Nephron progenitor cell (in vitro differentiated cells): ENCODE results near the gene VDR.

Experiments used
- DNase-seq: peaks from one replicate; pipeline ENCODE4 v3.0.0; 2021
- H3K27ac Mint-ChIP-seq: 2 replicates; pipeline ENCODE4 v1.8.0; 2021; ENCODE audit warnings: mild to moderate bottlenecking, moderate library complexity, mixed read lengths
- H3K27me3 Mint-ChIP-seq: 2 replicates; pipeline ENCODE4 v1.8.0; 2021; ENCODE audit warnings: mild to moderate bottlenecking, low read depth, mixed read lengths; ENCODE audit not compliant: poor library complexity
- H3K36me3 Mint-ChIP-seq: 2 replicates; pipeline ENCODE4 v1.8.0; 2021; ENCODE audit warnings: low read depth, mixed read lengths
- H3K4me1 Mint-ChIP-seq: 2 replicates; pipeline ENCODE4 v1.8.0; 2021; ENCODE audit warnings: mixed read lengths
- H3K4me3 Mint-ChIP-seq: 2 replicates; pipeline ENCODE4 v1.8.0; 2021; ENCODE audit warnings: mild to moderate bottlenecking, moderate library complexity, mixed read lengths
- H3K9me3 Mint-ChIP-seq: 2 replicates; pipeline ENCODE4 v1.8.0; 2021; ENCODE audit warnings: mild to moderate bottlenecking, moderate library complexity, mixed read lengths
- CTCF ChIP-seq: fragments of 200-600 bp; sonication (generic); IDR thresholded peaks from 2 replicates; pipeline ENCODE4 v1.5.0; 2021; ENCODE audit warnings: antibody characterized with exemption

Gene VDR

DNA sequence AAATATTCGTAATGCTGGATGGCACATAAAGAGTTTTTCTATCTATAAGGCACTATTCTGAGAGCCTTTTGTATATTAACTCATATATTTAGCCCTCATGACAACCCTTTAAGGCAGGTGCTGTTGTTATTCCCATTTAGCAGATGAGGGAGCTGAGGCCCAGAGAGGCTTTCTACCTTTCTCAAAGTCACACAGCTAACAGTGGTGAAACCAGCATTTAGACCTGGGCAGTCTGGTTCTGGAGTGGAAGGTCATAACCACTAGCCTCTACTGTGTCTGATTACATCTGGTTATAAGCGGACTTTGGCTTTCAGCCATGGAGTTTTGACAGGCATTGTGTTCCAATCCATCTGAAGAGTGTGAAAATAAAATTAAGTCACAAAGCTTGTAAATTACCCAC lies 43.9 kb downstream of the VDR start:
- H3K27me3 Mint-ChIP-seq, result peaks cover 22% of the 10 kb centered on the region
- H3K36me3 Mint-ChIP-seq, result no peaks in the 10 kb centered on the region
- H3K4me1 Mint-ChIP-seq, result peaks cover 5% of the 10 kb centered on the region
- DNase-seq, result no peak
- TF ChIP-seq CTCF, result no peak
- H3K9me3 Mint-ChIP-seq, result no peaks in the 10 kb centered on the region
- H3K27ac Mint-ChIP-seq, result no peak overlapping the region
- H3K4me3 Mint-ChIP-seq, result no peak overlapping the region

GRCh38 chr12:47860279-47860841 lies 44.4 kb downstream of the VDR start:
- Mint-ChIP-seq H3K4me3 (no peak overlapping the region), H3K9me3 (no peaks in the 10 kb centered on the region), H3K27ac (no peak overlapping the region), H3K27me3 (peaks cover 22% of the 10 kb centered on the region), H3K4me1 (peaks cover 4% of the 10 kb centered on the region), H3K36me3 (no peaks in the 10 kb centered on the region)
- no peak for TF ChIP-seq CTCF
- no peak for DNase-seq

DNA sequence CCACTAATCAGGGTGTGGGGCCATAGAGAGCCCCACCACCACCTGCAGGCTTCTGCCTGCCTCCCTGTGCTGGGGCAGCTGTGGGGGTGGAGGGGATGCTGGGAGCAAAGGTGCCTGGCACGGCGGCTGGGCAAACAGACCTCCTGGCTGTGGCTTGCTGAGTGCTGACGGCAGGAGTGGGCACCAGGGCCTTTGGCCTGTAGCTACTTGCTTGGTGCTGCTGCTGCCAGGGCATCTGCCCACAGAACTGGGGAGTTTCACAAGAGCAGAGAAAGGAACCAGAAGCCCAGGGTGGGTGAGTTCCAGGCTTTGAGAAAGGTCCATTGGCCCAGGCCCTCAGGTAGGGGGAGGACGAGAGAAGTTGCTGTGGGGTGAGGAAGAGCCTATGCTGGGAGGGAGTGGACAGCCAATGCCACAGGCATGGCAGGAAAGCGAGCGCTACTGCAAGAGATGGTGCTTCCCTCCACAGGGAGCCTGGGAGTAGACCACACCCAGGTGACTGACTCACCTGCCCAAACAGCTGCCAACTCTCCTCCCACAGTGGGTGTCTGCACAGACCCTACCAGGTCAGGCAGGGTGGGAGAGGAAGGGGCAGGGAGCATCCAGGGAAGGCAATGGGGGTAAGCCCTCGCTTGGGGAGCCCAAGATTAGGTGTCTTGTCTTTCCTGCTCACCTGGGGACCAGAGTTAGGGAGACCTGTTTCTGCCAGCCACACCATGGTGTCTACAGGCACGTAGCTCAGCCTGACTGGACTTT lies 46.1 kb downstream of the VDR start:
- TF ChIP-seq CTCF, result no peak
- Mint-ChIP-seq H3K4me1 (no peaks in the 10 kb centered on the region), H3K36me3 (no peaks in the 10 kb centered on the region), H3K4me3 (no peak overlapping the region), H3K27ac (no peak overlapping the region), H3K9me3 (no peaks in the 10 kb centered on the region), H3K27me3 (peaks cover 22% of the 10 kb centered on the region)
- DNase-seq, result no peak

DNA sequence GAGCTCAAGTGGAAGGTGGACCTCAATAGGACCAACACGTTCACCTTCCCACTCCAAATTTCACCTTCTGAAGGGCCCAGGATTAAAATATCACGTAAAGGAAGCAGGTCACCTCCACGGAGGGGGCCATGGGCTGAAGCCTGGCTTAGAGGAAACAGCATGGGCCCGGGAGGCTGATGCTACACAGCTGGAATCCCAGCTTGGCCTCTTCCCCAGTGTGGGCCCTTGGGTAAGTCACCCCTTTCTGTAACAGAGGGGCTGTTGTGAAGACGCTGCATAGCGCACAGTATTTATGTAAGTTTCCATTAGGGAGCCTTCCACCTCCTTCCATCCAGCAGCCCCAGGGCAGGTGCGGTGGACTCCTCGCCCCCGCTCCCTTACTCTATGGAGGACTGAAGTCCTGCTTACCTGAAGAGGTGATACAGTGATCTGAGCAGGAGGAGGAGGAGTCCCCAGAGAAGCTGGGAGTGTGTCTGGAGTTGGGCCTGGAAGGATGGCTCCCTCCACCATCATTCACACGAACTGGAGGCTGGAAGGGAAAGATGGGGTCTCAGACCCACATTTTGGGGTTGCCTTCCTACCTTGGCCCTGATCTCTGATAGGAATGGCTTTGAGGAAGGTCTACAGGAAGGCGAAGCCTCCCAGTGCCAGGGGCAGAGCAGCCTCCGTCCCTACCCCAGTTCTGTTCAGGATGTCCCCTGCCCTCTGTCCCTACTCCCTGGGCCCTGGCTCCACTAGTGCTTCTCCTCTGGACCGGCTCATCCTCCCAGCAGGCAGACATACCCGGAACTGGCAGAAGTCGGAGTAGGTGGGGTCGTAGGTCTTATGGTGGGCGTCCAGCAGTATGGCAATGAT lies 47.8 kb downstream of the VDR start:
- Mint-ChIP-seq H3K4me3 (no peak overlapping the region), H3K36me3 (no peaks in the 10 kb centered on the region), H3K27ac (no peak overlapping the region), H3K4me1 (peaks cover 9% of the 10 kb centered on the region), H3K27me3 (peaks cover 22% of the 10 kb centered on the region), H3K9me3 (no peaks in the 10 kb centered on the region)
- no peak for TF ChIP-seq CTCF
- DNase-seq, result no peak

DNA sequence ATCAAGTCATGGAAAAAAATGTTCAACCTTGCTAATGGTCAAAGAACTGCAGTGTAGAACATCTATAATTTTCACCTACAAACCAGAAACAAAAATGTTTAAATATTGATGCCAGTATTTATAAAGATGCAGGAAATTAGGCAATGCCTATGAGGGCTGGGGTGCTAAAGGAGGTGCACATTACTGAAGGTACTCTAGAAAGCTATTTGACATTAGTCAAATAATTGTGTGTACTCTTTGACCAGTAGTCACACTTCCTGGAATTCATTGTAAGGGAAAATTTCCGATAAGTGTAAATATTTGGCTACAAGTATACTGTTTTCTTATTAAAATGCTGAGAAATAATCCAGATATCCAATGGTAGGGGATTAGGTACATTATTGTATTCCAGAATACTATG lies 48.7 kb downstream of the VDR start:
- no peak overlapping the region for H3K4me3 Mint-ChIP-seq
- no peaks in the 10 kb centered on the region for H3K9me3 Mint-ChIP-seq
- H3K4me1 Mint-ChIP-seq, result peaks cover 18% of the 10 kb centered on the region
- H3K27ac Mint-ChIP-seq, result no peak overlapping the region
- H3K27me3 Mint-ChIP-seq, result peaks cover 26% of the 10 kb centered on the region
- DNase-seq, result no peak
- TF ChIP-seq CTCF, result no peak
- no peaks in the 10 kb centered on the region for H3K36me3 Mint-ChIP-seq
